ENCODE results near the gene ELP5. TPM values are rescaled to one million over a fixed set of nuclear protein-coding genes. Genes with fewer than 3 reads are reported as not detected.

The ELP5 gene
- polyA plus RNA-seq, 1 of the 3 experiments (the other 2 are of a cell fraction) = 45.4 TPM

- ChIA-PET CTCF (interaction anchor here (0.9 to 3.5 kb wide), 4 partner anchors 12 to 273 kb away, joined by 3 to 34 read pairs (median 6); partner anchors contain the start of gene SLC2A4), POLR2A (no interaction called here)
Measured at GRCh38 chr17:7293816-7294613, 42.0 kb downstream of the ELP5 start.

More at GRCh38 chr17:7293816-7294613, 42.0 kb downstream of the ELP5 start:
- Histone ChIP-seq H3K4me1 (ENCODE audit: control insufficient read depth in 1 of 2, insufficient read depth in 2 of 2, low read depth in 1 of 2, low read length in 1 of 2) (peaks cover 3 to 8% of the 10 kb centered on the region in 2 experiments; a peak in 1 of 4 replicates), H3K9me2 (no peaks in the 10 kb centered on the region), H3K27ac (ENCODE audit: low read depth in 2 of 2, low read length in 1 of 2) (no peak overlapping the region), H3F3A (replicated peaks; ENCODE audit: insufficient read depth) (peaks cover 15% of the 10 kb centered on the region), H3K4me2 (0 out of 2 replicates have a peak overlapping the region, but pooled peaks have one; percentile 75), H3K79me2 (ENCODE audit: insufficient read depth) (no peaks in the 10 kb centered on the region), H2AFZ (ENCODE audit: low read depth) (no peak overlapping the region), H3K27me3 (ENCODE audit: insufficient read depth) (peaks cover 24% of the 10 kb centered on the region; the same call in 1 of the 2 replicates), H3K36me3 (replicated peaks in 1 of 2; ENCODE audit: control insufficient read depth in 1 of 2, insufficient read depth in 2 of 2, low read length in 1 of 2) (no peaks in the 10 kb centered on the region), H3K4me3 (ENCODE audit: low read depth in 2 of 2, low read length in 1 of 2) (peak overlapping the region; percentile 26 to 33), H3K9me3 (no peaks in the 10 kb centered on the region), H3K9ac (no peak overlapping the region), H4K20me1 (ENCODE audit: insufficient read depth) (no peaks in the 10 kb centered on the region)
- 25% methylated on average over 20 of the region's 75 CpGs for WGBS (ENCODE audit: low lambda C conversion rate)
- peak; percentile 52 for DNase-seq
- TF ChIP-seq FOSL2 (IDR thresholded peaks at IDR 0.05; ENCODE audit: borderline replicate concordance, low read depth) (no peak), REST (IDR thresholded peaks at IDR 0.05; ENCODE audit: low read depth, low read length) (no peak), TAF1 (IDR thresholded peaks at IDR 0.05; ENCODE audit: borderline replicate concordance, low read depth, low read length) (no peak), RFX5 (IDR thresholded peaks at IDR 0.05; ENCODE audit: low read length) (no peak), MXI1 (IDR thresholded peaks at IDR 0.05; ENCODE audit: low read depth, low read length) (no peak), EZH2phosphoT487 (IDR thresholded peaks at IDR 0.05; ENCODE audit: borderline replicate concordance, low read depth) (no peak), CTCF (IDR thresholded peaks at IDR 0.05) (no peak), NRF1 (IDR thresholded peaks at IDR 0.05; ENCODE audit: low read depth, low read length) (no peak), SIN3A (IDR thresholded peaks at IDR 0.05; ENCODE audit: borderline replicate concordance, low read depth, low read length) (no peak), ZBTB33 (IDR thresholded peaks at IDR 0.05; ENCODE audit: borderline replicate concordance, low read depth) (no peak), POLR2AphosphoS5 (IDR thresholded peaks at IDR 0.05; ENCODE audit: low read depth, low read length) (no peak), MAX (IDR thresholded peaks at IDR 0.05; ENCODE audit: low read depth) (no peak), NFIC (IDR thresholded peaks at IDR 0.05; ENCODE audit: borderline replicate concordance) (no peak), USF2 (IDR thresholded peaks at IDR 0.05; ENCODE audit: borderline replicate concordance, low read depth, low read length) (no peak), IRF3 (IDR thresholded peaks at IDR 0.05; ENCODE audit: low read depth, low read length) (no peak), RXRA (IDR thresholded peaks at IDR 0.05; ENCODE audit: borderline replicate concordance, low read depth) (no peak), ELF1 (IDR thresholded peaks at IDR 0.05) (no peak)

Measured in SK-N-SH (cell line).